Endometrial microvascular endothelial cells (primary cell): ENCODE results near the gene PTPN23. TPM values are rescaled to one million over a fixed set of nuclear protein-coding genes. Genes with fewer than 3 reads are reported as not detected.

Experiments used
- in situ Hi-C: cut with HindIII; loops from 2 replicates; pipeline ENCODE4 v1.10.0; 2017; ENCODE audit warnings: low sequenced_read_pairs, low pct_unique_long_range_greater_than_20kb; ENCODE audit errors: inconsistent ontology term
- total RNA-seq: library from RNA; depleted of rRNA; stranded (reverse); fragments of >200 nt; gene quantifications from one replicate; pipeline ENCODE4 v1.2.3, GENCODE V29; 2015; ENCODE audit errors: inconsistent ontology term

Gene PTPN23
- total RNA-seq, 1 donor from 2014 or later = 21.6 TPM

GRCh38 chr3:47412842-47413520 lies 32.2 kb downstream of the PTPN23 start:
- in situ Hi-C loops = no loop called here

- in situ Hi-C loops = no loop called here
Measured at GRCh38 chr3:47413751-47414150, 32.9 kb downstream of the PTPN23 start.

GRCh38 chr3:47414161-47414564 lies 33.3 kb downstream of the PTPN23 start:
- in situ Hi-C loops = no loop called here

- in situ Hi-C loops = no loop called here
Measured at GRCh38 chr3:47414666-47415587, 34.1 kb downstream of the PTPN23 start.

GRCh38 chr3:47416041-47416440 lies 35.2 kb downstream of the PTPN23 start:
- in situ Hi-C loops = no loop called here

GRCh38 chr3:47418167-47419082 lies 37.6 kb downstream of the PTPN23 start:
- in situ Hi-C loops = no loop called here

- in situ Hi-C loops = no loop called here
Measured at GRCh38 chr3:47419083-47420043, 38.5 kb downstream of the PTPN23 start.

- in situ Hi-C loops = no loop called here
Measured at GRCh38 chr3:47420044-47420430, 39.2 kb downstream of the PTPN23 start.

- in situ Hi-C loops = no loop called here
Measured at GRCh38 chr3:47420511-47421484, 40.0 kb downstream of the PTPN23 start.

- in situ Hi-C loops = no loop called here
Measured at GRCh38 chr3:47421741-47422649, 41.2 kb downstream of the PTPN23 start.

- in situ Hi-C loops = no loop called here
Measured at GRCh38 chr3:47422743-47423142, 41.9 kb downstream of the PTPN23 start.

- in situ Hi-C loops = no loop called here
Measured at GRCh38 chr3:47423548-47424145, 42.8 kb downstream of the PTPN23 start.

- in situ Hi-C loops = no loop called here
Measured at GRCh38 chr3:47424434-47425382, 43.9 kb downstream of the PTPN23 start.

GRCh38 chr3:47425383-47425778 lies 44.6 kb downstream of the PTPN23 start:
- in situ Hi-C loops = no loop called here

- in situ Hi-C loops = no loop called here
Measured at GRCh38 chr3:47425959-47426358, 45.1 kb downstream of the PTPN23 start.
